Sigmoid colon (tissue), 4 donors: ENCODE results near the gene GGPS1.

Experiments
- EP300 ChIP-seq, 4 donors: sonication (generic); formaldehyde crosslinking; IDR thresholded peaks; one replicate each; pipeline ENCODE4 v1.6.1; 2017; ENCODE audit warnings: antibody characterized with exemption in 4 of 4
- POLR2A ChIP-seq, 2 donors: fragments of 450-650 bp; IDR thresholded peaks; one replicate each; pipeline ENCODE4 v1.6.1; 2016; ENCODE audit warnings: antibody characterized with exemption in 2 of 2, mild to moderate bottlenecking in 2 of 2, moderate library complexity in 2 of 2
- POLR2AphosphoS5 ChIP-seq, 4 donors: sonication (generic); formaldehyde crosslinking; IDR thresholded peaks; one replicate each; pipeline ENCODE4 v1.6.1; 2017; ENCODE audit warnings: antibody characterized with exemption in 4 of 4
- TF ChIP-seq, protein P1 (sequence below), 4 experiments: fragments of 450-650 bp in 3 of 4; fragments of 200-600 bp in 1 of 4; IDR thresholded peaks; one replicate each; pipeline ENCODE4 v1.5.1; 2016 to 2019; ENCODE audit warnings: antibody characterized with exemption in 4 of 4, mild to moderate bottlenecking in 3 of 4, moderate library complexity in 2 of 4

DNA sequence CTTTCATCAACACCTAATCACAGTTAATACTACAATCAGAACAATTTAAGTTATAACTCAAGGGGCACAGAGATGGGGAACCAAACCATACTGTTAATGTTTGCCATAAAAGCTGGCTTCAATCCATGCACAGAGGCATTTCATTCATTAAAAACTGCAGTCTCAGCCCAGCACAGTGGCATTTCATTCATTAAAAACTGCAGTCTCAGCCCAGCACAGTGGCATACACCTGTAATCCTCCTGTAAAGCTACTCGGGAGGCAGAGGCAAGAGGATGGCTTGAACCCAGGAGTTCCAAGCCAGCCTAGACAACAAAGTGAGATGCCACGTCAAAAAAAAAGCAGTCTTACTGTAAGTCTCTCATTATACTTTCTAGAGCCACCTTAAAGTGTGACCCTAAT lies 29.6 kb upstream of the GGPS1 start:
- no peak for TF ChIP-seq EP300 (IDR thresholded peaks at IDR 0.05)
- TF ChIP-seq POLR2AphosphoS5 (IDR thresholded peaks at IDR 0.05) = no peak
- TF ChIP-seq, protein P1, sequence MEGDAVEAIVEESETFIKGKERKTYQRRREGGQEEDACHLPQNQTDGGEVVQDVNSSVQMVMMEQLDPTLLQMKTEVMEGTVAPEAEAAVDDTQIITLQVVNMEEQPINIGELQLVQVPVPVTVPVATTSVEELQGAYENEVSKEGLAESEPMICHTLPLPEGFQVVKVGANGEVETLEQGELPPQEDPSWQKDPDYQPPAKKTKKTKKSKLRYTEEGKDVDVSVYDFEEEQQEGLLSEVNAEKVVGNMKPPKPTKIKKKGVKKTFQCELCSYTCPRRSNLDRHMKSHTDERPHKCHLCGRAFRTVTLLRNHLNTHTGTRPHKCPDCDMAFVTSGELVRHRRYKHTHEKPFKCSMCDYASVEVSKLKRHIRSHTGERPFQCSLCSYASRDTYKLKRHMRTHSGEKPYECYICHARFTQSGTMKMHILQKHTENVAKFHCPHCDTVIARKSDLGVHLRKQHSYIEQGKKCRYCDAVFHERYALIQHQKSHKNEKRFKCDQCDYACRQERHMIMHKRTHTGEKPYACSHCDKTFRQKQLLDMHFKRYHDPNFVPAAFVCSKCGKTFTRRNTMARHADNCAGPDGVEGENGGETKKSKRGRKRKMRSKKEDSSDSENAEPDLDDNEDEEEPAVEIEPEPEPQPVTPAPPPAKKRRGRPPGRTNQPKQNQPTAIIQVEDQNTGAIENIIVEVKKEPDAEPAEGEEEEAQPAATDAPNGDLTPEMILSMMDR (IDR thresholded peaks at IDR 0.05) = no peak
- no peak for TF ChIP-seq POLR2A (IDR thresholded peaks at IDR 0.05)
